HG03139 (cell line): Measurements from ENCODE around the gene EBF3.

ENCODE experiments used
- ATAC-seq: cut with Tn5 transposase; IDR thresholded peaks from one replicate; pipeline ENCODE4 v1.9.1; 2021; ENCODE audit not compliant: unreplicated experiment

Gene EBF3

GRCh38 chr10:129875993-129876726, 87.9 kb downstream of the EBF3 start:
- ATAC-seq = no peak

- ATAC-seq = no peak
Measured at GRCh38 chr10:129873351-129873750, 90.7 kb downstream of the EBF3 start.

DNA sequence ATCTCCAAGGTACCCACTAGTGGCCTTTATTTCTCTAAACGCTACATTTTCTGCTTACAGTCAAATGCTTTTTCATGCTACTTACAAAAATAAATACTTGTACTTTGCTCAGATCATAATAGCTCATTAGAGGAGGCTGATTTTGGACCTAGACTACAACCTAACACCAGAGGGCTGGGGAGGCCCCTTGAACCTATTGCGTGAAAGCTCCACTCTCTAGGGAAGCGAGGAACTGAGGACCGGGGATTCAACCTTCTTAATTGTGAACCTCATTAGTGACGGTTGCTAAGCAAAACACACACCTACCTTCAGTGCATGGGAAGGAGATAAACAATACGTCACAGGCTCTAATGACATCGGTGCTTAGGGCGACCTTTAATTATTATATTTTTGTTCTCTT, 92.1 kb downstream of the EBF3 start:
- ATAC-seq = no peak

DNA sequence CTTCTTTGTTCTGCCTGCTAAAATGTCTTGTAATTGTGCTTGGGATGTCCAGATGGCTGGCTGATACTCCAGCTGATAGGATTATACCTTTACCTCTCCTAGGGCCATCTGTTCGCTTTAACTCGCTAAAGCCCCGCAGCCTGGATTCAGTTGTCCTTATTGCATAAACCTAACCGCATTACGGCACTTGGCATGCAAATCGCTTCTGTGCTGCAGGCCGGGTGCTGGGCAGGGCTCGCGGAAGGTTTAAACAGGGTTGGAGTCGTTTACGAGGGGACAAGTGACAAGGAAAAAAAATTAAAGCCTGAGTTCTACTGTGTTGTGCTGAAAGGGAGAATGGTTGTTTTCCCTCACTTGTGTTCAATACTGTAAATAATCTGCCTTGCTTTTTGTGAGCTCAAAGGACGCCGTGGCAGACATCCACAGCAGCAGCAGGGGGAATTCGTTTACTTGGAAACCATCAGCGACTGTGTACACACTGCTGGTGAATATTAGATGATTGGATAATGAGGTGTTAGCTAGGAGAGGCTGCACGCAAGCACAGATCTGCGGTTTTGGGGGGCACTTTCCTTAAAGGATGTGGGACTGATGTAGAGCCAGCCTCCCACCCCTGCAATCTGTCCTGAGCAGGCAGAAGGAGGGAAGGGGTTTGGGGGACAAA, 93.0 kb downstream of the EBF3 start:
- ATAC-seq = no peak

- ATAC-seq = no peak
Measured at GRCh38 chr10:129870474-129870757, 93.7 kb downstream of the EBF3 start.

DNA sequence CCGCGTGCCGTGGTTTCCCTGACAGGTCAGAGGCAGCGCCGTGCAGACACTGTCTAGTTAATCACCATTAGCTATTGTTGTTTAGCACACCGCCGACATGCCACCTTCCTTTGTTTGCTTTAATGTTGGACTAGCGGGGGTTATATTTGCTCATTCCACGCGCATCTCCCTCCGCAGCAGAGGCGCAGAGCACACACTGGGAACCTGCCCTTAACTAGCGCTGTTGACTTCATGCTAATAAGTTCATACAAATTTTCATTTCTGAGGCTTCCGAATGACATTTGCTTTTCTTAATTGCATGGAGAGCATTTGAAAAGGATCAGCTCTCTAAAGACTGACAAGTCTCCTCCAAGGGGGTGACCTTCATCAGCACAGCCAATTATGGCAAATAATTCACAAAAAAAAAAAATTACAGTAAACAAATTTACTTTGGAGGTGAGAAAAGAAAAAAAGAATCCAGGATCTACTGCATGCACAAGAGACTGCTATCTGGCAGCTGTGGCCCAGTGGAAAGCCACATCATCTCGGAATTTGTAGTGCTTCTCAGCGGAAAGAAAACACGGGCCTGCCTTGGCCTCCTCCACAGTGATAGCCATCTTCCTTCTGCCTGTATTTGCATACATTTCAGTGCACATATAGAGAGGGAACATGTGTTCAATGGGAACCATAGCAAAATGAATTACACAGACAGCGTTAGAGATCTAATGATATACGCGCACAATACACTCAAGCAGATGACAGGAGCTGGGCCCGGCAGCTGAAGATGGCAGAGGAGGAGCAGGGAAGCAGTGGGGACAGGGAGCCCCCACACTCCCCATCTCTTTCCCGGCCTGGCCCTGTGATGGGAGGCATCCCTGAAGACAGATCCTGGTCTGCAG, 94.2 kb downstream of the EBF3 start:
- ATAC-seq = no peak

DNA sequence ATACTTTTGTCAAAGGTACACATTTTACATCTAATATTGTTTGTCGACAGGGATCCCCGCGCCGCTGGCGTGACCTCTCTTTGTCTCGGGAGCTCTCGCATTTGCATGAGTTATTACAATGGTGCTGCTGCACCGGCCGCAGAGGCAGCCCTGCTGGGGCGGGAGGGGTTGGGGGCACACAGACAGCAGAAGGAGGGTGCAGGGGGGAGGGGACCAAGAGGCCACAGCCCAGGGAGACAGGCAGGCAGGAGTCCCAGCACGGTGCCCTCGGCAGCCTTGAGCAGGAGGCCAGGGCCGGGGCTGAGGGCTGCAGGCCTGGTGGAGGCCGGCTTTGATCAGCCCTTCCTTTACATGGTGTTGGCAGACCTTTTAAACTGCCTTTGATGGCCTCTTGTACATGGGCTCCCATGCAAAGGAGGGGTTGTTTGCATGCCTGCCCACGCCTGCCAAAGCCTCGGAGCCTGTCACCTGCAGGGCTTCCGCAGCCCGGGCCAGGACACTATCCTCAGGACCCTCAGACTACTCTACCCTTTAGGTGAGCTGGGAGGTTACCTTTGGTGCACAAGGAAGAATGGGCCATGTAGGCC, 95.5 kb downstream of the EBF3 start:
- ATAC-seq = no peak

DNA sequence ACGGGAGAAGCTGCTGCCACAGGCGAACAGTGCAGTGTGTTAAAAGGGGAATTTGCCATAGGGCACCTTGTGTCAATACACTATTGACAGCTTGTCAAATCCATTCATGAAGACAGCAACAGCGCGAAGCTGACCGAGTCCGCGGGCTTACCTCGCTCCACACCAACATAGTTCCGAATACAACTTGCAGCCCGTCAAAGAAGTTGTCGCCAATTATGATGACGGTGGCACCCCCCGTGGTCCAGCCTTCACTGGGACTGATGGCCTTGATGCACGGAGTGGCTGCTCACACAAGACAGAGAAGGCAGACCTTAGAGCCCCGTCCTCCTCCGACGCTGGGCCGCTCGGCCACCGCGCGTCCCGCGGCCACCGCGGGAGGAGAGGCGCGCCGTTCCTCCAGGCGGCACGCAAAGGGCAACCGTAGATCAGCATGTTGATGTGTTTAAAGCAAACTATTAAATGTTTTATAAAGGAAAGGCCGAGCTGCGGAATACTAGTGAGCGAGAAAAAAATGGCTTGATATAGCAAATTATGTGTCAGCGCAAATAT, 96.4 kb downstream of the EBF3 start:
- no peak for ATAC-seq

DNA sequence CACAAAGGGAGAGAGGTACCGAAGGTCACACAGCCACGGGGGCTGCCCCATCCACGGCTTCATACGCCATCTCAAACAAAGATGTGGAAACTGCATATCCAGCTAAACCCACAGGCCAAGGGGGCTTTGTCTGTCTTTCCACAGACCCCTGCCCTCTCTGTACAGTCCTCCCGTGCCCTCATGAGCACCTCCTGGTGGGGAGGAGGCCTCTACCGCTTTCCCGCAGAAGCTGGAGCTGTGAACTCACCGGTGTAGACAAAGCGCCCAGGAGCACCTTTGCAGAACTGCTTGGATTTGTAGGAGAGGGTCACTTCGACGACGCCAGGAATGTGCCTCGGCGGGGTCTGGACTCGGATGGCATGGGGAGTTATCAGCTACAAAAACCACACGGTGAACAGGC, 97.2 kb downstream of the EBF3 start:
- ATAC-seq = no peak

- ATAC-seq = no peak
Measured at GRCh38 chr10:129865960-129866359, 98.1 kb downstream of the EBF3 start.

- ATAC-seq = no peak
Measured at GRCh38 chr10:129865413-129865812, 98.7 kb downstream of the EBF3 start.

- no peak for ATAC-seq
Measured at GRCh38 chr10:129864601-129865126, 99.4 kb downstream of the EBF3 start.

DNA sequence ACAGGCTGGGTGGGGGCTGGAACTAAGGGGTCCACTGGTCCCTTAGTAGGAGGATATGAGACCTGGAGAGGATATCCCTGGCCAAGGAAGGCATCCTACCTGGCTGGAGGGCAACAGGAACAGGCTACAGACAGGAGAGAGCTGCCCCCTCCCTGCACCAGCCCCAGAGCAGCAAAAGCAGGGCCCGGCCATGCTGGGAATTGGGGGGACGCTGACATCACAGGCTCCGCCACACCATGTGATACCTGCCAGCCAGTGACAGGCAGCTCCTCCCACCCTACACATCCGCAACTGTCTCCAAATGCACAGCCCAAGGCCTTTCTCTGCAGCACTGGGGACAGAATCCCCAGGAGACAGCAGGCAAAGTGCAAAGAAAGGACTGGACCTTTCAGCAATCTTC, 100.0 kb downstream of the EBF3 start:
- no peak for ATAC-seq

DNA sequence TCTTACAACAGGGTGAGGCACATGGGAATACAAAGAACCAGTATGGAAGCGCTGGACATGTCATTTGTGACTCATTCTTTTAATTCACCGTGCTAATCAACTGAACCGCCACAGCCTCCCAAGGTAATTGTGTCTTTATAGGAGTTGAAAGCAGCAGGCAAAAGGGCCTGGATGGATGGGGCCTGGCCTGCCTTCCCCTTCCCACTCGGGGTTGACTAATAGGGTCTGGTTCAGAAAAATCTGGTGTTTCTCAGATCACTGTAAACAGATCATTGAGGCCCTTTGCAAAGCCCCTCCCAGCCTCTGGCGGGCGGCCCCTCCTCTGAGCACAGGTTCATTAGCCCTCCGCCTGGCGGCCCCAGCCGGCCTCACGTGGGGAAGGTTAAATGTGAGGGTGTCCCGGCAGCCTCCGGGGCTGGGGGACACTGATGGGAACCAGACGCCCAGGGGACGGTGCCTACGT, 100.8 kb downstream of the EBF3 start:
- no peak for ATAC-seq

- no peak for ATAC-seq
Measured at GRCh38 chr10:129861776-129862531, 102.1 kb downstream of the EBF3 start.

GRCh38 chr10:129860396-129860795, 103.7 kb downstream of the EBF3 start:
- no peak for ATAC-seq

- ATAC-seq = no peak
Measured at GRCh38 chr10:129859536-129859935, 104.5 kb downstream of the EBF3 start.

GRCh38 chr10:129857242-129857960, 106.7 kb downstream of the EBF3 start:
- ATAC-seq = no peak

DNA sequence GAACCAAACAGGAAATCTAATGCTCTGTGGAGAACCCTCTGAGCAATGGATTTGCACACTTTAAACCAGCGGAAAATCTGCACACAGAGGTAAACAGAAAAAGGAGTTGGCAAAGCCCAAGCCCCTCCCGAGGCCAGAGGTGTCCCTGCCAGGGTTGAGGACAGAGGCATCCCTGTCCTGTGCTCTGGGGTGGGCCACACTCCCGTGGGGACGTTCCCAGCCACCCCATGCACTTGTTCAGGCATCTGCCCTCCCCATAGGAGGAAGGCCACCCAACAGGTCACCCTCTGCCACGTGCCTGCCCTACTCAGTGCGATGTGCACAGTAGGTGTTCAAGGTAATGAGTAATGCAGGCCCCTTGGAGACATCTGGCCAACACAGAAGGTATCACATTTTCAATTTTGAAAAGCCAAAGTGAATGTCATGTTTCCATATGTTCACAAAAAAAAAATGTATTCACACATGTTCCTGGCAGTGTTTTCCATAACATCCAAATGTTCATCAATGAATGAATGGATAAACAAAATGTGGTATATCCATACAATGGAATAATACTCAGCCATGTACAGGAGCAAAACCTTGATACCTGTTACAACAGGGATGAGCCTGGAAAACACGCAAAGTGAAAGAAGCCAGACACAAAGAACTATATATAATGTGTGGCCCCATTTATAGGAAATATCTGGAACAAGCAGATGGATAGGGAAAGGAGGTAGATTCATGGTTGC, 108.1 kb downstream of the EBF3 start:
- no peak for ATAC-seq
